Tibial nerve (tissue), 4 donors: ENCODE data around the gene WDR72. TPM values are rescaled to one million over a fixed set of nuclear protein-coding genes. Genes with fewer than 3 reads are reported as not detected.

ENCODE experiments used
- DNase-seq, 2 donors: peaks; one replicate each; pipeline ENCODE4 v3.0.0-alpha.2; 2019; ENCODE audit warnings: low spot score in 2 of 2
- H3K27ac ChIP-seq, 4 donors: fragments of 200-600 bp; sonication (generic) in 3 of 4; one replicate each; pipeline ENCODE4 v1.5.1; 2017 to 2019; ENCODE audit warnings: mild to moderate bottlenecking in 1 of 4
- H3K27me3 ChIP-seq, 2 donors: fragments of 200-600 bp; sonication (generic) in 1 of 2; one replicate each; pipeline versions ENCODE4 v1.5.1 to v1.6.0; 2017 to 2019
- H3K36me3 ChIP-seq, 3 donors: fragments of 200-600 bp; sonication (generic); one replicate each; pipeline ENCODE4 v1.5.1; 2018 to 2019
- H3K4me1 ChIP-seq, 4 donors: fragments of 200-600 bp; sonication (generic) in 3 of 4; one replicate each; pipeline ENCODE4 v1.5.1; 2017 to 2019
- H3K4me3 ChIP-seq, 4 donors: fragments of 200-600 bp; sonication (generic) in 3 of 4; one replicate each; pipeline ENCODE4 v1.5.1; 2017 to 2019; ENCODE audit warnings: mild to moderate bottlenecking in 1 of 4, moderate library complexity in 1 of 4
- H3K9me3 ChIP-seq, 4 donors: fragments of 200-600 bp; sonication (generic) in 3 of 4; one replicate each; pipeline ENCODE4 v1.5.1; 2017 to 2019
- EP300 ChIP-seq, 2 donors: sonication (generic); formaldehyde crosslinking; IDR thresholded peaks; one replicate each; pipeline ENCODE4 v1.6.1; 2017; ENCODE audit warnings: antibody characterized with exemption in 2 of 2, mild to moderate bottlenecking in 1 of 2
- POLR2A ChIP-seq, 2 donors: fragments of 450-650 bp; IDR thresholded peaks; one replicate each; pipeline ENCODE4 v1.6.1; 2017; ENCODE audit warnings: antibody characterized with exemption in 2 of 2, mild to moderate bottlenecking in 2 of 2, moderate library complexity in 2 of 2
- WGBS, 2 donors: methylation state at CpG; one replicate each; pipeline ENCODE4 v1.1.5; 2018; 5-methylcytosine and 5-hydroxymethylcytosine counted together
- total RNA-seq, 4 donors: library from RNA; depleted of rRNA; stranded (reverse); fragments of >200 nt; gene quantifications; one replicate each; pipeline ENCODE4 v1.1.0, GENCODE V29; 2016
- TF ChIP-seq, protein P1 (sequence below), 5 experiments: fragments of 200-600 bp in 3 of 5; fragments of 450-650 bp in 2 of 5; sonication (generic) in 3 of 5; IDR thresholded peaks; one replicate each; pipeline ENCODE4 v1.5.1; 2016 to 2019; ENCODE audit warnings: antibody characterized with exemption in 5 of 5, mild to moderate bottlenecking in 3 of 5, moderate library complexity in 2 of 5

Gene WDR72
- total RNA-seq, 4 donors from 2014 or later, result not detected

DNA sequence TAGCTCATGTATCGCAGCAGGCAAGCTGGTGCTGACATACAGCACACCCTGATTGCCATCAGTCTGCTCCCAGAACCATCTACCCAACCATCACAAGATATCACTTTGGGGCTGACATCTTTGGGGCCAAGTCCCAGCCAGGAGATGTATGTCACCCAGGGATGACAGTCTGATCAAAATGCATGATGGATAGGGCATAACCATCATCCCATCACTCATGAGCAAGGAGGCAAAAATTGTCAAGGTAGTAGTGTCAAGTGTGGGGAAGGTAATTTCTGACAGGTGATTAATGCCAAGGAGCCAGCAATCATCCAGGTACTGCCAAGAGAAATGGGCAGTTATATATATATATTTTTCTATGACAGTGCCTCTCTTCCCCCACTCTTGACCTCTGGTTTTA is 277.4 kb downstream of the WDR72 start:
- TF ChIP-seq POLR2A (IDR thresholded peaks at IDR 0.05) (no peak), EP300 (IDR thresholded peaks at IDR 0.05) (no peak)
- TF ChIP-seq, protein P1, sequence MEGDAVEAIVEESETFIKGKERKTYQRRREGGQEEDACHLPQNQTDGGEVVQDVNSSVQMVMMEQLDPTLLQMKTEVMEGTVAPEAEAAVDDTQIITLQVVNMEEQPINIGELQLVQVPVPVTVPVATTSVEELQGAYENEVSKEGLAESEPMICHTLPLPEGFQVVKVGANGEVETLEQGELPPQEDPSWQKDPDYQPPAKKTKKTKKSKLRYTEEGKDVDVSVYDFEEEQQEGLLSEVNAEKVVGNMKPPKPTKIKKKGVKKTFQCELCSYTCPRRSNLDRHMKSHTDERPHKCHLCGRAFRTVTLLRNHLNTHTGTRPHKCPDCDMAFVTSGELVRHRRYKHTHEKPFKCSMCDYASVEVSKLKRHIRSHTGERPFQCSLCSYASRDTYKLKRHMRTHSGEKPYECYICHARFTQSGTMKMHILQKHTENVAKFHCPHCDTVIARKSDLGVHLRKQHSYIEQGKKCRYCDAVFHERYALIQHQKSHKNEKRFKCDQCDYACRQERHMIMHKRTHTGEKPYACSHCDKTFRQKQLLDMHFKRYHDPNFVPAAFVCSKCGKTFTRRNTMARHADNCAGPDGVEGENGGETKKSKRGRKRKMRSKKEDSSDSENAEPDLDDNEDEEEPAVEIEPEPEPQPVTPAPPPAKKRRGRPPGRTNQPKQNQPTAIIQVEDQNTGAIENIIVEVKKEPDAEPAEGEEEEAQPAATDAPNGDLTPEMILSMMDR (IDR thresholded peaks at IDR 0.05), result no peak
- no peak for DNase-seq
- Histone ChIP-seq H3K36me3 (no peaks in the 10 kb centered on the region), H3K27ac (no peak overlapping the region), H3K9me3 (no peaks in the 10 kb centered on the region), H3K27me3 (no peaks in the 10 kb centered on the region), H3K4me3 (no peak overlapping the region), H3K4me1 (no peaks in the 10 kb centered on the region)
- WGBS, 2 donors, result 82 to 88% methylated on average over 1 of the region's 1 CpG

DNA sequence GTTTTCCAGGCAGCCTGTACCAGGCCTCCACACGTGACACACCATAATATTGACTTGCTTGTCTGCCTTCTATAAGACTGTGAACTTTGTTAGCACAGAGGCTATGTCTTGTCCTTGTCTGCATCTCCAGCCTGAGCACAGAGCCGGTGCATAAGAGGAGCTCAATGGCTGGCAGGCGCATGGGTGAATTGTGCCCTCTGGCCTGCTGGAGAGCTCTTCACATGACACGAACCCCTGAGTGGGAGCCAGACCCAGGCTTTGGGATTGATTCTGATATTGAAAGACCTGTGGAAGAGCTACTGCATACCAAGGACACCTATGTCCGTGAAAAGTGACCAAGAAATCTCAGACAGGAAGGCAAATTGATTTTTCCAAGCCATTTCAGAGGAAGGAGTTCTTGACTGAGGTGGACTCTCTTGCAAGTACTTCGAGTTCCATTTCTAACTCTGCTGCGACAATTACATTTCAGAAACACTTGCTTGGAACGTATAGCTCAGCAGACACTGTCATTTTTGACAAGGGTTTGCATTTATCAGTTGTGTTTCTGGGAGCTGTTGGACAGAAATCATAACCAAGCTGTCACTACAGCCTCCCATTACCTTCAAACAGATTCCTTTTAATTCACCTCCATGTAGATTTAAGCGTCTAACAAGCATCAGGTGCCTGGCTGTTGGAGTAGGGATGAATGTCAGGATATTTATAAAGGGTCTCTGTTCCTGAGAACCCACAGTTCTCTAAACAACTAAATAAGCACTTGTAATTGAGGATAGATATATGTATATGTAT is 281.3 kb downstream of the WDR72 start:
- Histone ChIP-seq H3K36me3 (no peaks in the 10 kb centered on the region), H3K27me3 (no peaks in the 10 kb centered on the region), H3K4me1 (no peaks in the 10 kb centered on the region), H3K27ac (no peak overlapping the region), H3K4me3 (no peak overlapping the region), H3K9me3 (no peaks in the 10 kb centered on the region)
- TF ChIP-seq, protein P1 (IDR thresholded peaks at IDR 0.05), result no peak
- TF ChIP-seq POLR2A (IDR thresholded peaks at IDR 0.05) (no peak), EP300 (IDR thresholded peaks at IDR 0.05) (no peak)
- DNase-seq, result no peak
- WGBS, 2 donors, result 78 to 81% methylated on average over 9 of the region's 9 CpGs

DNA sequence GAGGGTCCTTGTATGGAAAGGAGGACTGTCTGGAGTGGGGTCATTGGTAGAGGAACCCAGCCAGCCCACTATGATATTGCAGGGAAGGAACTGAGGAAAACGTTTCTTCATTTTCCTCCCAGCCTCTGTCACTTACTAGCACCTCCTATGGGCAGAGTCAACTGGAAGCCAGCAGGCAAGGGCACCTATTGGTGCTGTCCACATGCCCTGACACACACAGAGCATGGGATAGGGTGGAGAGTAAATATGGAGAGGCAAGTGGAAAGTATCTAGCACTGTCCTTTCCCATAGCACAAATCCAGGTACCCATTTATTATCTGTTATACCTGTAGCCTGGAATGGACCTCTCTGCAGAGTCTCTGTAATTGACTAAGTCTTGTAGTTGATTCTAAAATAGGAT is 285.6 kb downstream of the WDR72 start:
- no peak overlapping the region for H3K4me3 ChIP-seq
- no peaks in the 10 kb centered on the region for H3K27me3 ChIP-seq
- no peaks in the 10 kb centered on the region for H3K4me1 ChIP-seq
- TF ChIP-seq EP300 (IDR thresholded peaks at IDR 0.05) (no peak), POLR2A (IDR thresholded peaks at IDR 0.05) (no peak)
- TF ChIP-seq, protein P1 (IDR thresholded peaks at IDR 0.05), result no peak
- H3K27ac ChIP-seq, result no peak overlapping the region
- DNase-seq, result no peak
- no peaks in the 10 kb centered on the region for H3K9me3 ChIP-seq
- H3K36me3 ChIP-seq, result no peaks in the 10 kb centered on the region
- WGBS, 2 donors, result 39 to 47% methylated on average over 1 of the region's 1 CpG

DNA sequence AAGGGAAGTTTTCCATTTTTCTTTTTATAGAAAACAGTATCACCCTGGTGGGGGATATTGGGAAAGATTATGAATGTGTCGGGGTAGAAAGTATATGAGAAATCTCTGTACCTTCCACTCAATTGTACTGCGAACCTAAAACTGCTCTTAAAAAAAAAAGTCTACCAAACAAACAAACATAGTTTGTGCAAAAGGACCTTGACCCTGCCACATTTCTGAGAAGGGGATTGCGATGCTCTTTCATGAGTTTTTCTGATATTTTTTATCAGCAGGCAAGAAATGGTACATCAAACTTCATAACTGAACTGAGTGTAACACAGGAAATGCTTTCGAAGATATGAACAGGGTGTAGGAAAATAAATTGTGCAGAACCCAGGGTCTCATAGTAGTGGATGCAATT is 286.0 kb downstream of the WDR72 start:
- TF ChIP-seq, protein P1 (IDR thresholded peaks at IDR 0.05), result no peak
- TF ChIP-seq POLR2A (IDR thresholded peaks at IDR 0.05) (no peak), EP300 (IDR thresholded peaks at IDR 0.05) (no peak)
- no peaks in the 10 kb centered on the region for H3K9me3 ChIP-seq
- H3K27ac ChIP-seq, result no peak overlapping the region
- DNase-seq, result no peak
- H3K27me3 ChIP-seq, result no peaks in the 10 kb centered on the region
- no peak overlapping the region for H3K4me3 ChIP-seq
- 87 to 89% methylated on average over 4 of the region's 4 CpGs for WGBS, 2 donors
- no peaks in the 10 kb centered on the region for H3K36me3 ChIP-seq
- H3K4me1 ChIP-seq, result no peaks in the 10 kb centered on the region

DNA sequence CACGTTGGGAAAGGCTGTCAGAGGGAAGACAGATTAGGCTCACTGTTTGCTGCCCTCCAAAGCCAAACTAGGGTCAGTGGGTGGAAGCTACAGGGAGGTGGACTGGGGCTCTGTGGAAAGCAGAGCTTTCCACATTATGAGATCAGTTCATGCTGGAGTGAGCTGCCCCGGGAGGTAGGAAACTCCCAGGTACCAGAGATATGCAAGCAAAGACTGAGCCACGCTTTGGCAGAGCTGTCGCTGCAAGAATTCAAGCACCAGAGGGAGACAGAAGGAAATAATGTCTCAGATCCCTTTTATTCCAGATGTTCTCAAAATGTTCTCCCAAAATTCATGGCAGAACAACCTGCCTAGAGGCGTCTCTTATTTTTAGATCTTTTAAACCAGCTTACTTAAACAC is 286.6 kb downstream of the WDR72 start:
- Histone ChIP-seq H3K27ac (no peak overlapping the region), H3K9me3 (no peaks in the 10 kb centered on the region), H3K36me3 (no peaks in the 10 kb centered on the region), H3K4me1 (no peaks in the 10 kb centered on the region), H3K27me3 (no peaks in the 10 kb centered on the region), H3K4me3 (no peak overlapping the region)
- no peak for DNase-seq
- 48 to 55% methylated on average over 5 of the region's 5 CpGs for WGBS, 2 donors
- TF ChIP-seq POLR2A (IDR thresholded peaks at IDR 0.05), result no peak
- TF ChIP-seq, protein P1 (IDR thresholded peaks at IDR 0.05), result no peak
- TF ChIP-seq EP300 (IDR thresholded peaks at IDR 0.05), result no peak
